K562 (cell line): ENCODE results near the gene ZNF8. TPM values are rescaled to one million over a fixed set of nuclear protein-coding genes. Genes with fewer than 3 reads are reported as not detected.

Experiments
- ARID1B ChIP-seq: fragments of 450-650 bp; IDR thresholded peaks from 2 replicates; pipeline ENCODE4 v1.6.1; 2016; ENCODE audit warnings: antibody characterized with exemption, mild to moderate bottlenecking, inconsistent platforms
- ATF1 ChIP-seq, 2 experiments: fragments of 450-650 bp in 1 of 2; IDR thresholded peaks; 2 replicates each; pipeline ENCODE4 v1.6.1; 2016; ENCODE audit warnings: missing compliant biosample characterization in 1 of 2, missing genetic modification characterization in 1 of 2
- FOSL1 ChIP-seq: fragments of 200-800 bp; sonication (Bioruptor generic); conservative IDR thresholded peaks from 2 replicates; pipeline ENCODE4 v1.6.1; 2016; ENCODE audit warnings: missing genetic modification characterization, missing compliant biosample characterization
- FOXA1 ChIP-seq: fragments of 450-650 bp; IDR thresholded peaks from 2 replicates; pipeline ENCODE4 v1.6.1; 2016; ENCODE audit warnings: mild to moderate bottlenecking, borderline replicate concordance
- GTF2E2 ChIP-seq: fragments of 200-800 bp; sonication (Bioruptor generic); IDR thresholded peaks from 2 replicates; pipeline ENCODE4 v1.6.1; 2016; ENCODE audit warnings: missing genetic modification characterization, missing compliant biosample characterization
- HSF4 ChIP-seq: fragments of 250-450 bp; sonication (Bioruptor Pico); IDR thresholded peaks from 2 replicates; pipeline ENCODE4 v2.1.2; 2022; ENCODE audit warnings: mild to moderate bottlenecking, moderate library complexity, borderline replicate concordance
- MYC ChIP-seq, 2 experiments: fragments of 250-450 bp in 1 of 2; sonication (Bioruptor Pico) in 1 of 2; IDR thresholded peaks; 2 replicates each; pipeline versions ENCODE4 v1.5.1 to v1.6.1; 2012 to 2021; ENCODE audit warnings: low read depth in 2 of 2, borderline replicate concordance in 1 of 2, improper control_type of control experiment in 1 of 2, low read length in 1 of 2, mild to moderate bottlenecking in 1 of 2, moderate library complexity in 1 of 2
- NFXL1 ChIP-seq: fragments of 450-650 bp; formaldehyde crosslinking; IDR thresholded peaks from 2 replicates; pipeline ENCODE4 v1.4.0; 2021; ENCODE audit warnings: mild to moderate bottlenecking
- POLR2AphosphoS2 ChIP-seq: IDR thresholded peaks from 2 replicates; pipeline ENCODE4 v1.6.1; 2012; ENCODE audit warnings: low read length, improper control_type of control experiment
- RBBP5 ChIP-seq: fragments of 200-600 bp; sonication (generic); IDR thresholded peaks from 2 replicates; pipeline ENCODE4 v1.6.1; 2012; ENCODE audit warnings: borderline replicate concordance, mild to moderate bottlenecking, low read length, control low read depth, inconsistent platforms; ENCODE audit not compliant: insufficient read depth, poor library complexity, severe bottlenecking
- SMARCA5 ChIP-seq: fragments of 450-650 bp; IDR thresholded peaks from 2 replicates; pipeline ENCODE4 v1.6.1; 2016
- SP1 ChIP-seq: sonication (generic); formaldehyde crosslinking; IDR thresholded peaks from 2 replicates; pipeline ENCODE4 v1.8.1; 2022; ENCODE audit warnings: mild to moderate bottlenecking, missing genetic modification reagents
- ZKSCAN1 ChIP-seq: fragments of 150-350 bp; IDR thresholded peaks from 2 replicates; pipeline ENCODE4 v1.6.1; 2016; ENCODE audit warnings: low read depth, low read length
- ZNF41 ChIP-seq: fragments of 250-450 bp; sonication (Bioruptor Pico); conservative IDR thresholded peaks from 2 replicates; pipeline ENCODE4 v1.4.0; 2020; ENCODE audit warnings: mild to moderate bottlenecking
- polyA plus RNA-seq, 8 experiments: library from polyadenylated mRNA; depleted of rRNA in 4 of 8; stranded (reverse) in 5 of 8; unstranded in 3 of 8; fragments of >200 nt; fragmentation: Nextera tagmentation in 2 of 8; fragmentation: Illumina TruSeq in 1 of 8; extraction: Ambion mirVana in 2 of 8; extraction: Trizol in 1 of 8; gene quantifications; 2 replicates each; pipeline versions ENCODE4 v1.2.1 to v1.2.3, GENCODE V29; 2011 to 2014; ENCODE audit warnings: inconsistent platforms in 1 of 8, missing spikeins in 1 of 8
- total RNA-seq, 7 experiments: library from RNA; depleted of rRNA in 6 of 7; stranded (reverse); fragments of >200 nt in 6 of 7; fragmentation: Illumina TruSeq in 2 of 7; extraction: Trizol in 2 of 7; gene quantifications; 2 replicates each; pipeline versions ENCODE4 v1.2.1 to v1.2.3, GENCODE V29; 2011 to 2021; ENCODE audit warnings: low replicate concordance in 1 of 7
- TF ChIP-seq, protein P1 (sequence below): sonication (generic); formaldehyde crosslinking; IDR thresholded peaks from 2 replicates; pipeline ENCODE4 v1.9.0; 2022; ENCODE audit warnings: mild to moderate bottlenecking, missing genetic modification reagents
- TF ChIP-seq, protein P2 (sequence below), 2 experiments: fragments of 450-650 bp in 1 of 2; IDR thresholded peaks; 2 replicates each; pipeline ENCODE4 v1.6.1; 2011 to 2017; ENCODE audit warnings: low read depth in 2 of 2, antibody characterized with exemption in 1 of 2, borderline replicate concordance in 1 of 2, low read length in 1 of 2, mild to moderate bottlenecking in 1 of 2, mixed read lengths in 1 of 2; ENCODE audit not compliant: control insufficient read depth in 1 of 2
- TF ChIP-seq, protein P3 (sequence below): fragments of 250-450 bp; sonication (Bioruptor Pico); IDR thresholded peaks from 2 replicates; pipeline ENCODE4 v1.4.0; 2020; ENCODE audit warnings: borderline replicate concordance
- TF ChIP-seq, protein P4 (sequence below): sonication (generic); formaldehyde crosslinking; IDR thresholded peaks from 2 replicates; pipeline ENCODE4 v1.8.1; 2023; ENCODE audit warnings: mild to moderate bottlenecking, missing genetic modification reagents, moderate library complexity
- TF ChIP-seq, protein P5 (sequence below): IDR thresholded peaks from 2 replicates; pipeline ENCODE4 v1.6.1; 2011; ENCODE audit not compliant: insufficient read length; ENCODE audit errors: extremely low read depth

ZNF8 gene
- total and polyA plus RNA-seq, 9 of the 15 experiments (the other 6 are each of a cell fraction or from before 2014, with no cell fraction given) = 0.71 to 7.7 (median 4.7) TPM

DNA sequence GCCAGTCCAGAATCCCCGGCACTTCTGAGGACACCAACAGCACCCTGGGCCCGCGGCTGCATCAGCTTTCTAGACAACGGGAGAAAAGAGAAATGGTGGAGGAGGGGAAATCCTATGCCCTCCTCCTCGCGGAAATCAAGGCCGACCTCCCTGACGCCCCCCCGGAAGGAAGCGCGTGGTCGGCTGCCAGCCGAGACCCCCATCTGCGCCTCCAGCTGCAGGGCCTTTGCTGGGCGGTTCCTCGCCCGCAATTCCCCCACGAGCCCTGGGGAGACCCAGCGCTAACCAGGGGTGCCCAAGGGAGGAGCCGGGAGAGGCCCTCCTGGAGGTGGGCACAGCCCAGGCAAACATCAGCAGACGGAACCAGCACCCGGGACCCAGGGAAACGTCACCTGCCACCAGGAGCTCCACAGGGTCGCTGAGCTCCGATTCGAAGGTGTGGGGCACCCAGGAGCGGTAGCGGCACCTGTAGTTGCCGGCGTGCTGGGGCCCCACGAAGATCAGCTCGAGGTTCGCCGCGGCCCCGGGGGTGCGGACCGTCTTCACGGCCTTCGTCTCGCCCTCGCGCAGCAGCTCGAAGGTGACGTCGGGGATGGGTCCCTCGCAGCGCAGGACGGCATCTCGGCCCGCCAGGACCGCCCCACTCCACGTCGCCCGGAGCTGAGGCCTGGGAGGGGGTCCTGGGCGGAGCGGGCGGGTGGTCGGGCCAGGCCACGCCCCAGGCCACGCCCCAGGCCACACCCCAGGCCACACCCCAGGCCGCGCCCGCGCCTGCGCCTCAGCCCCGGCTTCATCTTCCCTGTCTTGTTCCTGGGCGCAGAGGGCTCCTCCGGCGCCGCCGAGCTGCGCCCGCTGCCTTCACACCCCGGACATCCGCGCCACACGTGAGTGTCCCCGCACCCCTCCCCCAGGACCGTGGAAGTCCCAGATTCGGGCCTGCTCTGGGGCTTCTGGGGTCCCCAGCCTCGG lies 68.5 kb downstream of the ZNF8 start (continued):
- TF ChIP-seq, protein P1, sequence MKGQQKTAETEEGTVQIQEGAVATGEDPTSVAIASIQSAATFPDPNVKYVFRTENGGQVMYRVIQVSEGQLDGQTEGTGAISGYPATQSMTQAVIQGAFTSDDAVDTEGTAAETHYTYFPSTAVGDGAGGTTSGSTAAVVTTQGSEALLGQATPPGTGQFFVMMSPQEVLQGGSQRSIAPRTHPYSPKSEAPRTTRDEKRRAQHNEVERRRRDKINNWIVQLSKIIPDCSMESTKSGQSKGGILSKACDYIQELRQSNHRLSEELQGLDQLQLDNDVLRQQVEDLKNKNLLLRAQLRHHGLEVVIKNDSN (CRISPR knock-in tag) = no peak
- TF ChIP-seq MYC (IDR thresholded peaks at IDR 0.05; ENCODE audit: low read depth, low read length) (no peak), MYC (CRISPR knock-in tag; IDR thresholded peaks at IDR 0.05; ENCODE audit: borderline replicate concordance, low read depth) (no peak), SMARCA5 (no peak), SP1 (CRISPR knock-in tag) (peak; percentile 68), ATF1 (CRISPR knock-in tag; IDR thresholded peaks at IDR 0.05) (no peak), ATF1 (tag; IDR thresholded peaks at IDR 0.05) (peak; percentile 74), FOSL1 (no peak), FOXA1 (no peak), POLR2AphosphoS2 (no peak), GTF2E2 (tag) (no peak), HSF4 (CRISPR knock-in tag) (no peak), ZNF41 (CRISPR knock-in tag) (no peak), RBBP5 (peak; percentile 63), NFXL1 (no peak), ZKSCAN1 (no peak), ARID1B (no peak)
- TF ChIP-seq, protein P2, sequence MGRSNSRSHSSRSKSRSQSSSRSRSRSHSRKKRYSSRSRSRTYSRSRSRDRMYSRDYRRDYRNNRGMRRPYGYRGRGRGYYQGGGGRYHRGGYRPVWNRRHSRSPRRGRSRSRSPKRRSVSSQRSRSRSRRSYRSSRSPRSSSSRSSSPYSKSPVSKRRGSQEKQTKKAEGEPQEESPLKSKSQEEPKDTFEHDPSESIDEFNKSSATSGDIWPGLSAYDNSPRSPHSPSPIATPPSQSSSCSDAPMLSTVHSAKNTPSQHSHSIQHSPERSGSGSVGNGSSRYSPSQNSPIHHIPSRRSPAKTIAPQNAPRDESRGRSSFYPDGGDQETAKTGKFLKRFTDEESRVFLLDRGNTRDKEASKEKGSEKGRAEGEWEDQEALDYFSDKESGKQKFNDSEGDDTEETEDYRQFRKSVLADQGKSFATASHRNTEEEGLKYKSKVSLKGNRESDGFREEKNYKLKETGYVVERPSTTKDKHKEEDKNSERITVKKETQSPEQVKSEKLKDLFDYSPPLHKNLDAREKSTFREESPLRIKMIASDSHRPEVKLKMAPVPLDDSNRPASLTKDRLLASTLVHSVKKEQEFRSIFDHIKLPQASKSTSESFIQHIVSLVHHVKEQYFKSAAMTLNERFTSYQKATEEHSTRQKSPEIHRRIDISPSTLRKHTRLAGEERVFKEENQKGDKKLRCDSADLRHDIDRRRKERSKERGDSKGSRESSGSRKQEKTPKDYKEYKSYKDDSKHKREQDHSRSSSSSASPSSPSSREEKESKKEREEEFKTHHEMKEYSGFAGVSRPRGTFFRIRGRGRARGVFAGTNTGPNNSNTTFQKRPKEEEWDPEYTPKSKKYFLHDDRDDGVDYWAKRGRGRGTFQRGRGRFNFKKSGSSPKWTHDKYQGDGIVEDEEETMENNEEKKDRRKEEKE (IDR thresholded peaks at IDR 0.05; ENCODE audit: borderline replicate concordance in 1 of 2, control insufficient read depth in 1 of 2, low read depth in 2 of 2, low read length in 1 of 2) = no peak
- TF ChIP-seq, protein P3, sequence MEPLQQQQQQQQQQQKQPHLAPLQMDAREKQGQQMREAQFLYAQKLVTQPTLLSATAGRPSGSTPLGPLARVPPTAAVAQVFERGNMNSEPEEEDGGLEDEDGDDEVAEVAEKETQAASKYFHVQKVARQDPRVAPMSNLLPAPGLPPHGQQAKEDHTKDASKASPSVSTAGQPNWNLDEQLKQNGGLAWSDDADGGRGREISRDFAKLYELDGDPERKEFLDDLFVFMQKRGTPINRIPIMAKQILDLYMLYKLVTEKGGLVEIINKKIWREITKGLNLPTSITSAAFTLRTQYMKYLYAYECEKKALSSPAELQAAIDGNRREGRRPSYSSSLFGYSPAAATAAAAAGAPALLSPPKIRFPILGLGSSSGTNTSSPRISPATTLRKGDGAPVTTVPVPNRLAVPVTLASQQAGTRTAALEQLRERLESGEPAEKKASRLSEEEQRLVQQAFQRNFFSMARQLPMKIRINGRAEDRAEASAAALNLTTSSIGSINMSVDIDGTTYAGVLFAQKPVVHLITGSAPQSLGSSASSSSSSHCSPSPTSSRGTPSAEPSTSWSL (CRISPR knock-in tag) = no peak
- TF ChIP-seq, protein P4, sequence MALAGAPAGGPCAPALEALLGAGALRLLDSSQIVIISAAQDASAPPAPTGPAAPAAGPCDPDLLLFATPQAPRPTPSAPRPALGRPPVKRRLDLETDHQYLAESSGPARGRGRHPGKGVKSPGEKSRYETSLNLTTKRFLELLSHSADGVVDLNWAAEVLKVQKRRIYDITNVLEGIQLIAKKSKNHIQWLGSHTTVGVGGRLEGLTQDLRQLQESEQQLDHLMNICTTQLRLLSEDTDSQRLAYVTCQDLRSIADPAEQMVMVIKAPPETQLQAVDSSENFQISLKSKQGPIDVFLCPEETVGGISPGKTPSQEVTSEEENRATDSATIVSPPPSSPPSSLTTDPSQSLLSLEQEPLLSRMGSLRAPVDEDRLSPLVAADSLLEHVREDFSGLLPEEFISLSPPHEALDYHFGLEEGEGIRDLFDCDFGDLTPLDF (CRISPR knock-in tag) = no peak
- TF ChIP-seq, protein P5, sequence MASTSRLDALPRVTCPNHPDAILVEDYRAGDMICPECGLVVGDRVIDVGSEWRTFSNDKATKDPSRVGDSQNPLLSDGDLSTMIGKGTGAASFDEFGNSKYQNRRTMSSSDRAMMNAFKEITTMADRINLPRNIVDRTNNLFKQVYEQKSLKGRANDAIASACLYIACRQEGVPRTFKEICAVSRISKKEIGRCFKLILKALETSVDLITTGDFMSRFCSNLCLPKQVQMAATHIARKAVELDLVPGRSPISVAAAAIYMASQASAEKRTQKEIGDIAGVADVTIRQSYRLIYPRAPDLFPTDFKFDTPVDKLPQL = no peak
